ENCODE measurements around the gene GRP.

GRP gene

GRCh38 chr18:59211629-59212028 is 8.3 kb upstream of the GRP start:
- Mint-ChIP-seq H3K4me3 (no peak overlapping the region), H3K4me1 (peaks cover under 1% of the 10 kb centered on the region), H3K36me3 (no peaks in the 10 kb centered on the region), H3K9me3 (no peaks in the 10 kb centered on the region), H3K27ac (no peak overlapping the region), H3K27me3 (peaks cover 33% of the 10 kb centered on the region)
- no peak for ATAC-seq

DNA sequence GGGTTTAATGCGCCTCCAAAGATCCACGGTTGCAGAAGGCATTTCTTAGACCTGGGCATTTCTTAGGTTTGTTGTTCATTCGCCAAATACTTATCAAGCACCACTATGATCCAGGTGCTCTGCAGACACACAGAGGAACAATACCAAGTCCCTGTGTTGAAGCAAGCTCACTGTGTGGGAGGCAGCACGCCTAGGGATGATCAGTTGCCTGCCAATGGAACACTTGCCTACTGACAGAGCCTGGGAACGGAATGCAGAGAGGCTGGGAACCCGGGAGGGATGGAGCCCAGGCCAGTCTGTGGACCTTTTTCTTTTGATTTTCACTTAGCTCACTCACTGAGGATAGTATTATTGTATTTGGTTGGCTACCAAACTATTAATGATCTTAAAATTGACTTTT is 1.9 kb upstream of the GRP start:
- Mint-ChIP-seq H3K27me3 (peaks cover 79% of the 10 kb centered on the region), H3K9me3 (no peaks in the 10 kb centered on the region), H3K4me3 (no peak overlapping the region), H3K27ac (no peak overlapping the region), H3K4me1 (peaks cover 31% of the 10 kb centered on the region), H3K36me3 (no peaks in the 10 kb centered on the region)
- no peak for ATAC-seq

GRCh38 chr18:59220164-59220783 is 316 bp downstream of the GRP start:
- H3K36me3 Mint-ChIP-seq = no peaks in the 10 kb centered on the region
- peak overlapping the region; percentile 8 for H3K4me3 Mint-ChIP-seq
- H3K9me3 Mint-ChIP-seq = no peaks in the 10 kb centered on the region
- ATAC-seq = no peak
- H3K27me3 Mint-ChIP-seq = peaks cover 64% of the 10 kb centered on the region
- H3K4me1 Mint-ChIP-seq = peaks cover 31% of the 10 kb centered on the region
- no peak overlapping the region for H3K27ac Mint-ChIP-seq

DNA sequence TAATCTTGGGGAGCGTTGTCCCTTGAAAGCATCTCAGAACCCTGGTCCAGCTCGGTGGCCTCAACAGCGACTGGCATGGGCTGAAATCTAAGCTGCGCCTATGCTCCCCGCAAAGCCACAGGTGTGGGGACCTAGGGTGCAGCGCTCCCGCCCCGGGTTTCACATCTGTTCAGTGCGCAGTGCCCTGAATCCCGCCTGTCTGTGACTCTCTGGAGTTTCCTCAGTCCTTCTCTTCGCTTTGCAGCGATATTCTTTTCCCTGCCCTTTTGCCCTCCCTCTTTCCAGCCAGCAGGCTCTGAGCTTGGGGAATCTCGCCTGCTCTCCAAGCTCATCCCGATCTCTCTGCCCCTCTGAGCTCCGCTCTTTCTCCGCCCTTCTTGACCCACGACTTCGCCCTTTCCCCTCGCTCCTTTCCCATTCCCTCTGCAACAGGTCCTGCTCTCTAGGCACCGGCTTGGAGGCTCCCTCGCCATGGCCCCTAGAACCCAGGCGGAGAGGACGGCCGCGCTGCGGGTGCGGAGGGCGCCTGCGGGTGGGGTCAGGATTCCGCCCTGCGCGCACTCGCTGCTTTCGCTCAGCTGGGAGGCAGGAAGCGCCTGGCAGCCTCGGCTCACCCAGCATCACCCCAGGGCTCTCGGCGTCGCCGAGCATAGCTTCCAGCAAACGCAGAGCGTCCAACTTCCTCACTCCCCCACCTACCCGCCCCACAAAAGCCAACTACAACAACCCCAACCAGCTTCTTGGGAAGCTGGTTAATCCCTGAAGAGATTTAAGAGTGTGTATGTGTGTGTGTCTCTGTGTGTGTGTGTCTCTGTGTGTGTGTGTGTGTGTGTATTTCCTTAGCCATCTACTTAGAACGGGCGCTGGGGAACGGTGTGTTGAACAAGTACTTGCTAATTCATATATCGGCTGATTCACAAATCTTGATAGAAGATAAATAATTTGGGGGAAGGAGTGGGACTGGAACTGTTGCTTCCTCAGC is 1.1 kb downstream of the GRP start:
- Mint-ChIP-seq H3K4me3 (peak overlapping the region; percentile 34), H3K9me3 (no peaks in the 10 kb centered on the region), H3K36me3 (no peaks in the 10 kb centered on the region), H3K27ac (no peak overlapping the region), H3K27me3 (peaks cover 64% of the 10 kb centered on the region), H3K4me1 (peaks cover 31% of the 10 kb centered on the region)
- peak; percentile 24 for ATAC-seq

DNA sequence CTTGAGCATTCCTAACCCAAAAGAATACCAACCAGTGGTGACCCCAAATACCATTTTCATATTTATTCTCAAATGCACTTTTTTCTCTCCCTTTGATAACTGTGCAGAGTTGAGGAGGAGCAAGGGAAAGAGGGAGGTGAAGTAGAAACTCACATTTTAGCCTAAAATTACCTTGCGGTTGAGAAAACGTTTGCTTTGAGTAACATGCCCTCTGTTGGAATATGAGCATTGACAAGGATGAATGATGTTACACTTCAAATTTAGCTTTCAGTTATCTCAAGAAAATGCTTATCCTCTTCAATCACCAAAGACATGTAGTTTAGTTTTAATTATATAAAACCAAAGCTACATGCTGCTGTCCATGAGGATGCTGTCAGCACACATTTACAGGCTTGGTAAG is 2.4 kb downstream of the GRP start:
- no peak for ATAC-seq
- Mint-ChIP-seq H3K4me1 (peaks cover 26% of the 10 kb centered on the region), H3K27ac (no peak overlapping the region), H3K9me3 (no peaks in the 10 kb centered on the region), H3K36me3 (no peaks in the 10 kb centered on the region), H3K4me3 (no peak overlapping the region), H3K27me3 (peaks cover 64% of the 10 kb centered on the region)

GRCh38 chr18:59228351-59228750 is 8.4 kb downstream of the GRP start:
- Mint-ChIP-seq H3K9me3 (no peaks in the 10 kb centered on the region), H3K4me1 (no peaks in the 10 kb centered on the region), H3K27me3 (peaks cover 54% of the 10 kb centered on the region), H3K4me3 (no peak overlapping the region), H3K27ac (no peak overlapping the region), H3K36me3 (no peaks in the 10 kb centered on the region)
- no peak for ATAC-seq

DNA sequence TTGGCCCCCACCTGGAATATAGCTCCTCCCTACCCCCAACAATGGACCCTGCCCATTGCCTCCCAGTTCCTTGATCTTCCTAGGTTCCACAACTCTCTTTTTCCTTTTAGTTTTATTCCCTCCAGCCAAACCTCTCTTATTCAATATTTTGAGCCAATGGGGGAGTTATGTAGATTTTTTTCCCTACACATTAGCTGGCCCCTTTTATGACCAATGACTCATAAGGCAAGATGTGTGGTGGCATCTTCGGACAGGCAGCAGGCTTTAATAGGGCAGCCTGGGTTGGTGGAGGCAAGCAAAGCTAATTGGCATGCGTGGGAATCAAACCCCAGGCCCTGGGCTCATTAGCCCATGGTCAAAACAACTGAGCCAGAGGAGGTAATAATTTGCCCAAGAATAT is 9.2 kb downstream of the GRP start:
- Mint-ChIP-seq H3K27ac (no peak overlapping the region), H3K36me3 (no peaks in the 10 kb centered on the region), H3K4me1 (no peaks in the 10 kb centered on the region), H3K27me3 (peaks cover 54% of the 10 kb centered on the region), H3K4me3 (no peak overlapping the region), H3K9me3 (no peaks in the 10 kb centered on the region)
- no peak for ATAC-seq

DNA sequence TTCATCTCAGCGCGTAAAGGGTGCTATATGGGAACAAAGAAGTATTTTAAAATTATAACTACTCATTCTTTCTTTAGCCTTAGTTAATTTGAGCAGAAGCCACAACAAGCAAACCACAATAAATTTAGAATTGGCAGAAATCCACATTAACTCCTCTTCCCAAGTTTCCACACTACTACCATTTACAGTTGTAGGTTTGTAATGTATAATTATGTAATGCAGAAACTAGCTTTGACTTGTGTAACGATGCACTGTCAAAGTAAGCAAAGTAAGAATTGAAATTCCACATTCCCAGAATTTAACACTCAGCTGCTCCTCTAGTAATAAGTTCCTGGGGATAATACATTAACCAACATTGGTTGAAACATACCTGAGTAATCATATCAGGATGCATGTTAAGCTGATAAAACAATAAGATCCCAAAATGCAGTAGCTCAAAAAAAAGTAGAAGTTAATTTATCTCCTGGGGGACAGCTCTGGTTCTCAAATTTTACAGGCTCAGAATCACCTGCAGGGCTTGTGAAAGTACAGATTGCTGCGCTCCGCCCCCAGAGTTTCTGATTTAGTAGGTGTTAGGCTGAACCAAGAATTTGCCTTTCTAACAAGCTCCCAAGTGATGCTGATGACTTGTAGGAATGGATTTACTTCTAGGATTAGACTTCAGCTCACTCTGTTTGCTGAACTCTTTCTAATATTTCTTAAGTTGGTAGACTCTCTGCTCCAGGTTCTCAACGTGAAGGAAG is 9.9 kb downstream of the GRP start:
- H3K4me1 Mint-ChIP-seq = no peaks in the 10 kb centered on the region
- no peaks in the 10 kb centered on the region for H3K36me3 Mint-ChIP-seq
- no peaks in the 10 kb centered on the region for H3K9me3 Mint-ChIP-seq
- H3K27ac Mint-ChIP-seq = no peak overlapping the region
- no peak overlapping the region for H3K4me3 Mint-ChIP-seq
- ATAC-seq = no peak
- H3K27me3 Mint-ChIP-seq = peaks cover 54% of the 10 kb centered on the region

GRCh38 chr18:59231114-59231513 is 11.2 kb downstream of the GRP start:
- peaks cover 58% of the 10 kb centered on the region for H3K27me3 Mint-ChIP-seq

DNA sequence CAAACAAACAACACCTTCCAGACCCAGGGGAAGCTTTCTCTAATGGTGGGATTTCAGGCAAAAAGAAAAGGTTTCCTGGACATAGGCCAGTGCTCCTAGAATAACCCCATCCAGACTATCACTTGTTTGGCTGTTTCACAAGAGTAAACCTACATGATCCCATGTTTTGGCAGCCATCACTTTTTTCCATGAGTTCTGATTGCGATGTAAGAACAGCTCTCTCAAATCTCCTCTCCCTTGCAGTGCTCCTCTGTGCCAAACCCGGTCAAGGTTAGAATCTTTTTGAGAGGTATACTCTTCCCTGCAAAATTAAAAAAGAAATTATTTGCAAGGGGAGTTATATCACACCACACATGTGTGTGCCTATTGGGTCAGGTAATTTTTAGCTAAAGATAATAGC is 11.9 kb downstream of the GRP start:
- H3K4me3 Mint-ChIP-seq = no peak overlapping the region
- H3K4me1 Mint-ChIP-seq = no peaks in the 10 kb centered on the region
- H3K27ac Mint-ChIP-seq = no peak overlapping the region
- ATAC-seq = no peak
- no peaks in the 10 kb centered on the region for H3K9me3 Mint-ChIP-seq
- no peaks in the 10 kb centered on the region for H3K36me3 Mint-ChIP-seq
- peaks cover 61% of the 10 kb centered on the region for H3K27me3 Mint-ChIP-seq

More at GRCh38 chr18:59231114-59231513, 11.2 kb downstream of the GRP start:
- Mint-ChIP-seq H3K36me3 (no peaks in the 10 kb centered on the region), H3K4me1 (no peaks in the 10 kb centered on the region), H3K27ac (no peak overlapping the region), H3K4me3 (no peak overlapping the region), H3K9me3 (no peaks in the 10 kb centered on the region)
- no peak for ATAC-seq

GRCh38 chr18:59232309-59233016 is 12.5 kb downstream of the GRP start:
- no peak overlapping the region for H3K4me3 Mint-ChIP-seq
- no peak for ATAC-seq
- H3K27me3 Mint-ChIP-seq = peaks cover 61% of the 10 kb centered on the region
- no peaks in the 10 kb centered on the region for H3K4me1 Mint-ChIP-seq
- no peaks in the 10 kb centered on the region for H3K36me3 Mint-ChIP-seq
- H3K27ac Mint-ChIP-seq = no peak overlapping the region
- peaks cover under 1% of the 10 kb centered on the region for H3K9me3 Mint-ChIP-seq

- no peak overlapping the region for H3K27ac Mint-ChIP-seq
- H3K36me3 Mint-ChIP-seq = no peaks in the 10 kb centered on the region
- H3K27me3 Mint-ChIP-seq = peaks cover 61% of the 10 kb centered on the region
- peaks cover 2% of the 10 kb centered on the region for H3K9me3 Mint-ChIP-seq
- no peak for ATAC-seq
- H3K4me3 Mint-ChIP-seq = no peak overlapping the region
- H3K4me1 Mint-ChIP-seq = no peaks in the 10 kb centered on the region
Observed at GRCh38 chr18:59233017-59233410, 13.1 kb downstream of the GRP start.

DNA sequence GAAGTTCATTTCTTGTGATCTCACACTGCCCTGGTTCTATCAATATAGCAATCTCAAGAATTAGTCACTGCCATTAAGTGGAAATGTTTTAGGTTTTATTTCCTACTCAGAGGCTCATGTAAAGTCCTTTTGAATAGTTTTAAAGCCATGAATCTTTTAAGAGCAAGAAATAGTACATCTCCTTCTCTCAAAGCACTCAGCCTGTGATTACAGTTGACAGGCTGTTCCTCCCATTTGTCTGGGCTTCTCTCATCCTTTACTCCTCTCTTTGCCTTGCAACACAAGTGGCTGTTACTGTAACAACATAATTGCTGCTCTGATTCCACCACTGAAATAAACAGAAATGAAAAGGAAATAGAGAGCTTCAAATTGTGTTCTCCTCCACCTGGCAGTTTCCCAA is 18.4 kb downstream of the GRP start:
- H3K27ac Mint-ChIP-seq = no peak overlapping the region

GRCh38 chr18:59239642-59240041 is 19.7 kb downstream of the GRP start:
- no peak overlapping the region for H3K27ac Mint-ChIP-seq
- peaks cover 6% of the 10 kb centered on the region for H3K9me3 Mint-ChIP-seq
- no peak for ATAC-seq
- no peaks in the 10 kb centered on the region for H3K4me1 Mint-ChIP-seq
- H3K36me3 Mint-ChIP-seq = no peaks in the 10 kb centered on the region
- peaks cover 47% of the 10 kb centered on the region for H3K27me3 Mint-ChIP-seq
- H3K4me3 Mint-ChIP-seq = no peak overlapping the region

More for the DNA sequence above, 18.4 kb downstream of the GRP start:
- H3K27me3 Mint-ChIP-seq = peaks cover 38% of the 10 kb centered on the region
- peaks cover 6% of the 10 kb centered on the region for H3K9me3 Mint-ChIP-seq
- H3K36me3 Mint-ChIP-seq = no peaks in the 10 kb centered on the region
- no peak for ATAC-seq
- H3K4me3 Mint-ChIP-seq = no peak overlapping the region
- no peaks in the 10 kb centered on the region for H3K4me1 Mint-ChIP-seq

GRCh38 chr18:59242906-59243305 is 22.9 kb downstream of the GRP start:
- Mint-ChIP-seq H3K27ac (no peak overlapping the region), H3K36me3 (no peaks in the 10 kb centered on the region), H3K27me3 (peaks cover 48% of the 10 kb centered on the region), H3K9me3 (peaks cover 3% of the 10 kb centered on the region), H3K4me3 (no peak overlapping the region), H3K4me1 (no peaks in the 10 kb centered on the region)
- ATAC-seq = no peak
